Activated CD8-positive, alpha-beta T cell treated with anti-CD3 and anti-CD28 coated beads for 36 hours (primary cell): ENCODE data around the gene SEMA3D. TPM values are rescaled to one million over a fixed set of nuclear protein-coding genes. Genes with fewer than 3 reads are reported as not detected.

ENCODE experiments used
- ATAC-seq: fragments of 200-7000 bp; cut with Tn5 transposase; one replicate; pipeline ENCODE4 v1.10.0; 2021; ENCODE audit warnings: mild to moderate bottlenecking, moderate library complexity
- CTCF ChIA-PET: fragments of 350-600 bp; sonication (Branson Sonifier 250); formaldehyde crosslinking; loops from one replicate; lab custom pipeline; 2021; ENCODE audit warnings: antibody characterized with exemption; lab: Charles Lee
- POLR2A ChIA-PET: fragments of 350-600 bp; sonication (Branson Sonifier 250); formaldehyde crosslinking; loops from one replicate; lab custom pipeline; 2021; ENCODE audit warnings: antibody characterized with exemption; lab: Charles Lee
- DNase-seq: peaks from one replicate; pipeline ENCODE4 v3.0.0-alpha.2; 2020
- H3K27ac Mint-ChIP-seq: one replicate; pipeline ENCODE4 v1.8.0; 2021; ENCODE audit warnings: mild to moderate bottlenecking, mixed read lengths
- H3K27me3 Mint-ChIP-seq: one replicate; pipeline ENCODE4 v1.8.0; 2021; ENCODE audit warnings: mixed read lengths
- H3K36me3 Mint-ChIP-seq: one replicate; pipeline ENCODE4 v1.8.0; 2021; ENCODE audit warnings: low read depth, mixed read lengths
- H3K4me1 Mint-ChIP-seq: one replicate; pipeline ENCODE4 v1.8.0; 2021; ENCODE audit warnings: low read depth, mixed read lengths
- H3K4me3 Mint-ChIP-seq: one replicate; pipeline ENCODE4 v1.8.0; 2021; ENCODE audit warnings: mild to moderate bottlenecking, moderate library complexity, mixed read lengths
- H3K9me3 Mint-ChIP-seq: one replicate; pipeline ENCODE4 v1.8.0; 2021; ENCODE audit warnings: mixed read lengths
- intact Hi-C: fragments of 100-400 bp; cut with micrococcal nuclease; formaldehyde crosslinking; loops from one replicate; pipeline ENCODE4 v1.10.0; 2022
- total RNA-seq, 2 experiments: library from RNA; stranded (reverse); gene quantifications; one replicate each; pipeline ENCODE4 v1.2.3, GENCODE V29; 2021
- TF ChIP-seq, protein P1 (sequence below): fragments of 200-600 bp; IDR thresholded peaks from one replicate; pipeline ENCODE4 v1.8.0; 2022; ENCODE audit warnings: antibody characterized with exemption, mild to moderate bottlenecking

SEMA3D gene
- total RNA-seq, 2 experiments from 2014 or later: not detected

DNA sequence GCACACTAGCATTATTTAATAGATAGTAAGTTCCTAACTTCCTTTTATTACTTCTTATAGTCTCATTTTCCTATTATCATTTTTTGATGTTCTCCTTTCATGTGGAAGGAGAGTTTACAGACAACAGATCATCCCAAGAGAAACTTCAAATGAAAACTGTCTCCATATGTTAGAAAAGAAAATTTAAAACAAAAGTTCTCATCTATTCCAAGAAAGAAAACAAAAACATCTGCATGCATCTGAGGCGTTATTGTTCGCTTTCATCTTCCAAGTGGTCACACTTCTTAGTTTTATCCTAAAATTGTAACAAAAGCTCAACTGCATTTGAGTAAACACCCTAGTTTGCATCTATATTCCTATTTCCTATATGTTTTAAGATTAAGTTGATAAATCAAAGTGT is 126.2 kb downstream of the SEMA3D start:
- TF ChIP-seq, protein P1, sequence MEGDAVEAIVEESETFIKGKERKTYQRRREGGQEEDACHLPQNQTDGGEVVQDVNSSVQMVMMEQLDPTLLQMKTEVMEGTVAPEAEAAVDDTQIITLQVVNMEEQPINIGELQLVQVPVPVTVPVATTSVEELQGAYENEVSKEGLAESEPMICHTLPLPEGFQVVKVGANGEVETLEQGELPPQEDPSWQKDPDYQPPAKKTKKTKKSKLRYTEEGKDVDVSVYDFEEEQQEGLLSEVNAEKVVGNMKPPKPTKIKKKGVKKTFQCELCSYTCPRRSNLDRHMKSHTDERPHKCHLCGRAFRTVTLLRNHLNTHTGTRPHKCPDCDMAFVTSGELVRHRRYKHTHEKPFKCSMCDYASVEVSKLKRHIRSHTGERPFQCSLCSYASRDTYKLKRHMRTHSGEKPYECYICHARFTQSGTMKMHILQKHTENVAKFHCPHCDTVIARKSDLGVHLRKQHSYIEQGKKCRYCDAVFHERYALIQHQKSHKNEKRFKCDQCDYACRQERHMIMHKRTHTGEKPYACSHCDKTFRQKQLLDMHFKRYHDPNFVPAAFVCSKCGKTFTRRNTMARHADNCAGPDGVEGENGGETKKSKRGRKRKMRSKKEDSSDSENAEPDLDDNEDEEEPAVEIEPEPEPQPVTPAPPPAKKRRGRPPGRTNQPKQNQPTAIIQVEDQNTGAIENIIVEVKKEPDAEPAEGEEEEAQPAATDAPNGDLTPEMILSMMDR: no peak
- Mint-ChIP-seq H3K4me3 (no peak overlapping the region), H3K27me3 (no peaks in the 10 kb centered on the region), H3K36me3 (no peaks in the 10 kb centered on the region), H3K4me1 (no peaks in the 10 kb centered on the region), H3K9me3 (no peaks in the 10 kb centered on the region), H3K27ac (no peak overlapping the region)
- ChIA-PET CTCF (no interaction called here), POLR2A (no interaction called here)
- no peak for ATAC-seq
- intact Hi-C loops: no loop called here
- DNase-seq: no peak

- Mint-ChIP-seq H3K9me3 (no peaks in the 10 kb centered on the region), H3K4me1 (no peaks in the 10 kb centered on the region), H3K4me3 (no peak overlapping the region), H3K36me3 (no peaks in the 10 kb centered on the region), H3K27me3 (no peaks in the 10 kb centered on the region), H3K27ac (no peak overlapping the region)
- no peak for DNase-seq
- ChIA-PET POLR2A (no interaction called here), CTCF (interaction anchor here (2.3 kb wide), 1 partner anchor 14 kb away, joined by 6 read pairs; no protein-coding TSS in a partner anchor)
- no peak for ATAC-seq
- TF ChIP-seq, protein P1: no peak
- intact Hi-C loops: no loop called here
These were observed 130.9 kb downstream of the SEMA3D start for GRCh38 chr7:85055906-85056305.

DNA sequence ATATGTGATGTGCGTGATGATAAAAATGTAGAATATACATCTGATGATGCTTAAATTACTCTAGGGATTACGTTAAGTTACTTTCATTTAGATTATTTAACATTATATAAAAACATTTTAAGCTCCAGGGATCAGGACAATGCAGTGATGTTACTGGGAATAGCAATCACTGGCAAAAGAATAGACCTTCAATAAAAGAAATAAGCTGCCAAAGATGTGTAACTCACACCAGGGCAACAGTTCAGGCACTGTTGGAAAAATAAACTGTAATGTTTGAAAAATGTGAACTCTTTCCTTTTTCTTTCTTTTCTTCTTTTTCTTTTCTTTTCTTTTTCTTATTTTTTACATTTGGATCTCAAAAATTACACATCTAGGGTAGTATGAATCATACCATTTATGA is 131.7 kb downstream of the SEMA3D start:
- ATAC-seq: no peak

DNA sequence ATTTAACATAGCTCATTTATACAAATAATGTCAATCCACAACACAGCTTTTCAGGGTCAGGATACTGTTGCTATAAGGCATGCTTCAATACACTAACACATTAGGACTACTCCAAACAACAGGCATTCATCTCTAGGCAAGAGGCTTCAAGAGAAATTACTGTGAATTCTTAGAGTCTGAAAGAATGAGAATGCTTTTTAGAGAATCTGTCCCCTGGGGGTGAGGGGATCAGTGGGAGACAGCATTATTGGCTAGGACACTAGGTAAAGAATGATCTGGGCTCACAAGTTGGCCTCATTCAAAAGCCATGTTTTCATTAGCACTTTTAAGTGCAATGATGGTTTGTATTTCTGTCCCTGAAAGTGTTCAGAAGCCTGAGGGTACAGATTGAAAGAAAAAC is 132.6 kb downstream of the SEMA3D start:
- no peaks in the 10 kb centered on the region for H3K4me1 Mint-ChIP-seq
- no peak for ATAC-seq

More for the DNA sequence above, 131.7 kb downstream of the SEMA3D start:
- CTCF ChIA-PET: interaction anchor here (2.3 kb wide), 1 partner anchor 13 kb away, joined by 6 read pairs; no protein-coding TSS in a partner anchor
- TF ChIP-seq, protein P1: no peak
- no peak overlapping the region for H3K4me3 Mint-ChIP-seq
- no peak for DNase-seq
- POLR2A ChIA-PET: no interaction called here
- H3K9me3 Mint-ChIP-seq: no peaks in the 10 kb centered on the region
- H3K36me3 Mint-ChIP-seq: no peaks in the 10 kb centered on the region
- no peak overlapping the region for H3K27ac Mint-ChIP-seq
- intact Hi-C loops: no loop called here
- H3K4me1 Mint-ChIP-seq: no peaks in the 10 kb centered on the region
- no peaks in the 10 kb centered on the region for H3K27me3 Mint-ChIP-seq

GRCh38 chr7:85052894-85053293 is 134.0 kb downstream of the SEMA3D start:
- POLR2A ChIA-PET: no interaction called here
- H3K36me3 Mint-ChIP-seq: no peaks in the 10 kb centered on the region
- no peaks in the 10 kb centered on the region for H3K4me1 Mint-ChIP-seq
- TF ChIP-seq, protein P1: no peak
- H3K27ac Mint-ChIP-seq: no peak overlapping the region
- no peaks in the 10 kb centered on the region for H3K9me3 Mint-ChIP-seq
- CTCF ChIA-PET: no interaction called here
- ATAC-seq (no peak), DNase-seq (no peak)
- H3K4me3 Mint-ChIP-seq: no peak overlapping the region
- peaks cover 2% of the 10 kb centered on the region for H3K27me3 Mint-ChIP-seq
- intact Hi-C loops: no loop called here

More for the DNA sequence above, 132.6 kb downstream of the SEMA3D start:
- no peak for DNase-seq
- intact Hi-C loops: no loop called here
- peaks cover 2% of the 10 kb centered on the region for H3K27me3 Mint-ChIP-seq
- ChIA-PET CTCF (interaction anchor here (2.3 kb wide), 1 partner anchor 12 kb away, joined by 6 read pairs; no protein-coding TSS in a partner anchor), POLR2A (no interaction called here)
- H3K4me3 Mint-ChIP-seq: no peak overlapping the region
- H3K36me3 Mint-ChIP-seq: no peaks in the 10 kb centered on the region
- no peak overlapping the region for H3K27ac Mint-ChIP-seq
- no peaks in the 10 kb centered on the region for H3K9me3 Mint-ChIP-seq
- TF ChIP-seq, protein P1: no peak
